ENCODE data around the gene TP53I11. TPM values are rescaled to one million over a fixed set of nuclear protein-coding genes. Genes with fewer than 3 reads are reported as not detected.

The TP53I11 gene
- 100 to 1,000 TPM in 1 of 4 donors, 10 to 100 TPM in 3; 42.4 to 128 (median 47.2) TPM for total RNA-seq

GRCh38 chr11:44950625-44951476 is at the start of gene TP53I11:
TSS of gene TP53I11 (minus strand) at chr11:44950883. CDS start at chr11:44938335, 12,548 bp downstream.
- peak; percentile 52 to 96 for DNase-seq (ENCODE audit: low spot score in 2 of 2)
- intact Hi-C loops (cut with DNase I; ENCODE audit: low total_unique reads) = no loop called here
- no peak for TF ChIP-seq CTCF (IDR thresholded peaks at IDR 0.05)
- peak in 1 of 2 donors; percentile 42 for TF ChIP-seq POLR2A (IDR thresholded peaks at IDR 0.05)
- peak within 1 kb of the TSS; percentile 78 for H3K4me3 ChIP-seq (ENCODE audit: low read depth, poor library complexity, severe bottlenecking)
- WGBS, 2 donors = 6 to 24% methylated on average over 14 to 49 of the region's 83 CpGs

GRCh38 chr11:44999068-44999467 is 48.4 kb upstream of the TP53I11 start:
- TF ChIP-seq POLR2A (IDR thresholded peaks at IDR 0.05) (no peak), CTCF (IDR thresholded peaks at IDR 0.05) (no peak)
- H3K4me3 ChIP-seq (ENCODE audit: low read depth, poor library complexity, severe bottlenecking) = no peak overlapping the region
- DNase-seq (ENCODE audit: low spot score in 2 of 2) = no peak
- WGBS, 2 donors = 95 to 97% methylated on average over 2 of the region's 2 CpGs
- intact Hi-C loops (cut with DNase I; ENCODE audit: low total_unique reads) = no loop called here

- intact Hi-C loops (cut with DNase I; ENCODE audit: low total_unique reads) = no loop called here
- TF ChIP-seq CTCF (IDR thresholded peaks at IDR 0.05) (no peak), POLR2A (IDR thresholded peaks at IDR 0.05) (no peak)
- 84 to 94% methylated on average over 2 of the region's 2 CpGs for WGBS, 2 donors
- DNase-seq (ENCODE audit: low spot score in 2 of 2) = no peak
- H3K4me3 ChIP-seq (ENCODE audit: low read depth, poor library complexity, severe bottlenecking) = no peak overlapping the region
These were observed 47.4 kb upstream of the TP53I11 start for GRCh38 chr11:44998051-44998450.

- no peak overlapping the region for H3K4me3 ChIP-seq (ENCODE audit: low read depth, poor library complexity, severe bottlenecking)
- no peak for DNase-seq (ENCODE audit: low spot score in 2 of 2)
- TF ChIP-seq CTCF (IDR thresholded peaks at IDR 0.05) (no peak), POLR2A (IDR thresholded peaks at IDR 0.05) (no peak)
- intact Hi-C loops (cut with DNase I; ENCODE audit: low total_unique reads) = no loop called here
- WGBS, 2 donors = 81 to 89% methylated on average over 5 of the region's 5 CpGs
These were observed 46.9 kb upstream of the TP53I11 start for GRCh38 chr11:44997566-44997965.

GRCh38 chr11:44994753-44995152 is 44.1 kb upstream of the TP53I11 start:
- no peak for DNase-seq (ENCODE audit: low spot score in 2 of 2)
- TF ChIP-seq POLR2A (IDR thresholded peaks at IDR 0.05) (no peak), CTCF (IDR thresholded peaks at IDR 0.05) (no peak)
- 67 to 95% methylated on average over 4 to 5 of the region's 5 CpGs for WGBS, 2 donors
- intact Hi-C loops (cut with DNase I; ENCODE audit: low total_unique reads) = no loop called here
- H3K4me3 ChIP-seq (ENCODE audit: low read depth, poor library complexity, severe bottlenecking) = no peak overlapping the region

Data from lower leg skin (tissue), 4 donors.